Measurements from ENCODE around the gene POLR2L.

The POLR2L gene

DNA sequence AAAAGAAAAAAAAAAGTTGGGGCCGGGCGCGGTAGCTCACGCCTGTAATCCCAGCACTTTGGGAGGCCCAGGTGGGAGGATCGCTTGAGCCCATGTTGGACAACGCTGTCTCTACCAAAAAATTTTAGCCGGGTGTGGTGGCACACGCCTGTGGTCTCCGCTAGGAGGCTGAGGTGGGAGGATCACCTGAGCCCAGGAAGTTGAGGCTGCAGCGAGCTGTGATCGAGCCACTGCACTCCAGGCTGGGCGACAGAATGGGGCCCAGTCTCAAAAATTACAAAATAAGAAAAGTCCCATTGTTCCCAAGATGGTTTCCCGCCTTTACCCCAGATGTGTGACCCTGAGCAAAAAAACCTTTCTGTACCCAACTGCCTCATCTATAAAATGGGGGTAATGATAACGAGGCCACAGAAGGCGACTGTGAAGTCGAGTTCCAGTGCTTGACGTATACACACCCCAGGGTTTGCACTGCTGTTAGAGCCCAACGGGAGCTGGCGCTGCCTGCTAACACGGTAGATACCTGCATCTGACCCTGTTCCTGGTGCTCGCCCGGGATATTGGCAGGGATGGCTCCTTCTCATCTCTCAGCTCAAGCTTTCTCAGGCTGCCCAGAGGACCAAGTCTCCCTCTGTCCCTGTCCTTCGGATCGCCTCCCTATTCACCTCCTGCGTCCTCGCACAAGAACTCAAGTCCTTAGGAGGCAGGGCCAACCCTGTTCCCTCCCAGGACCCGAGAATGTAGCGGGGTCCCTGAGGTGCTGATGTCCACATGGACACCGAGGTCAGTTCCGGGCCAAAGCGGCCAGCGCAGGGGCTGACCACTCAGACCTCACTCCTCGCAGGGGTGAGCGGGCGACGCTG lies 33.7 kb downstream of the POLR2L start:
- DNase-seq: no peak

DNA sequence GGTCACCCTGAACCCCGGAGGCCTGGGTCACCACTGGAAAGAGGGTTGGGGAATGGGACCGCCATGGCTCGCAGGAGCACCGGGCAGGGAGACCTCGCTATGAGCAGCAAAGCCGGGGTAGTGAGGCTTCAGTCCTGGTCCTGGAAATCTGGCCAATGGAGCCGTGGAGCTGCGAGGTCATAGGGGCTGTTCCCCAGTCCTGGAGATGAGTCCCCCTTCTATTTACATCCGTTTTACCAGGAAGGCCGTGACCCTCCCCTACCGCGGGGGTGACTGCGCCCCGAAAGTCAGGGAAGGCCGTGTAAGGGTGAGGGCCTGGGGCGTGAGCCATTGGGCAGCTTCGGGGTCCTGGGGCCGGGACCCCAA lies 37.7 kb downstream of the POLR2L start:
- DNase-seq: no peak

DNA sequence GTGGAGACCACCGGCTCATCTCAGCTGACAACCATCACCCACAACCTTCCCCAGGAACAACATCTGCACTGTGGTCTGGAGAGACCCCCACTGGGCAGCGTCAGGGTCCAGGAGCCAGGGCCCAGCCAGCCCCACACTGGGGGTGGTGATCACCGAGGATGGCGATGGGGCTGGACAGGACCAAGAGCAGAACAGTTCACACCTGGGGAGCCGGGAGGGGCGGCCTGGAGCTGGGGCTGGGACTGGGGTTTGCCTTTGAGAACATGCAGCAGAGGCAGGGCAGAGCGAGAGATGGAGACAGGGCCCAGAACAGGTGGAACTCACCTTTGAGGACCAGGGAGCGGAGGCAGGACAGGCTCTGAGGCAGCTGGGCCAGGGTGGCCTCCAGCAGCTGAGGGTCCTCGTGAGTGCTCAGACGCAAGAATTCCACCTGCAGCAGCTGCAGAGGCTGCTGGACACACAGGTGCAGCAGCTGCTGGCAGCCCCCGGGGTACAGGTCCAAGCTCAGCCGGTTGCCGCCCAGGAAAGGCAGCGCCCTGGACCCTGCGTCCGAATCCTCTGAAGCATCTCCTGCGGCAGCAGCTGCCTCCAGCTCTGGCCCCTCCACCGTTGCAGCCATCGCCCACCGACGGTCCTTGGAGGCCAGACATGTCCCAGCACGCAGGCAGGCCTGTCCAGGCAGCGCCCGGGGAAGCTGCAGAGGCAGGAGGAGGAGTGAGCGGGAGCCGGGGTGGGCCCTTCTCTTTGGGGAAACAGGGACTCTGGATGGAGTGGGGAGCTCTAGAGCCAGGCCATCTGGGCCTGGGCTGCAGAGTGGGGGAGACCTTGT lies 38.3 kb downstream of the POLR2L start:
- DNase-seq: no peak

DNA sequence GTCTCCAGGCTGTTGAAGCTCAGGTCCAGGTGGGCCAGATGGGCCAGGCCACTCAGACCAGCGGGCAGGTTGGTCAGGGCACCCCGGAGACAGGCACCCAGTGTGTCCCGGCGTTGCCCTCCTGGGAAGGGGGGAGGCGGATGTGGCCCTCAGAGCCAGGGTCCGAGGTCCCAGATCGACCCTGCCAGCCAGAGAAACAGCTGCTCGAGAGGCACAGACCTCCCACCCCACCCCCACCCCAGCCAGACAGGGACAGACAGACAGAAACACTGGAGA lies 38.9 kb downstream of the POLR2L start:
- DNase-seq: no peak

DNA sequence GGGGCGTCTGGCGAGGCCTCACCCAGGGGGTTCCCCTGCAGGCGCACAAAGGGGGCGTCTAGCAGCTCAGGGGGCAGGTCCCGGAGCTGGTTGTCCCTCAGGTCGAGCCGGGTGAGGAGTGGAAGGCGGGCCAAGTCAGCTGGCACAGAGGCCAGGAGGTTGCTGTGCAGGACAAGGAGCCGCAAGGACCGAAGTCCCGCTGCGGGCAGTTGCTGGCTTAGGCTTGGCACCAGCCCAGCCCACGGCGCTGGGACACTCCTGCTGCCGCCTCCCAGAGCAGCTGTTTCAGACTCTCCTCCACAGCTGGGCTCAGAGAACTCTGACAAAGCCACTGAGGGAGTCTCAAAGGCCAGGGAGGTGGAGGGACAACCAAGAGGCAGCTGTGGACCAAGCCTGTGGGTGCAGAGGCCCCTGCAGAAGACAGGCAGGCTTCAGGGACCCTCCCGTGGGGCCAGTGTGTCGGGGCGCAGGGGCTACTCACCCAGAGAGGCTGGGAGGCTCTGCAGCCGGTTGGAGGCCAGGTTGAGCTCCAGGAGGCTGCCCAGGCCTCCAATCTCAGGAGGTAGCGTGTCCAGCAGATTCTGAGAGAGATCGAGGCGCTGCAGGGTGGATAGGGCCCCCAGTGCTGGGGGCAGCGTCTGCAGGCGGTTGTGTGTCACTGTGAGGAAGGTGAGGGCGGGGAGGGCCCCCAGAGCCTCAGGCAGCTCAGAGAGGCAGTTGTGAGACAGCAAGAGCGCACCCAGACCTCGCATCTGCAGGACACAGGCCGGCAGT lies 39.4 kb downstream of the POLR2L start:
- DNase-seq: no peak

DNA sequence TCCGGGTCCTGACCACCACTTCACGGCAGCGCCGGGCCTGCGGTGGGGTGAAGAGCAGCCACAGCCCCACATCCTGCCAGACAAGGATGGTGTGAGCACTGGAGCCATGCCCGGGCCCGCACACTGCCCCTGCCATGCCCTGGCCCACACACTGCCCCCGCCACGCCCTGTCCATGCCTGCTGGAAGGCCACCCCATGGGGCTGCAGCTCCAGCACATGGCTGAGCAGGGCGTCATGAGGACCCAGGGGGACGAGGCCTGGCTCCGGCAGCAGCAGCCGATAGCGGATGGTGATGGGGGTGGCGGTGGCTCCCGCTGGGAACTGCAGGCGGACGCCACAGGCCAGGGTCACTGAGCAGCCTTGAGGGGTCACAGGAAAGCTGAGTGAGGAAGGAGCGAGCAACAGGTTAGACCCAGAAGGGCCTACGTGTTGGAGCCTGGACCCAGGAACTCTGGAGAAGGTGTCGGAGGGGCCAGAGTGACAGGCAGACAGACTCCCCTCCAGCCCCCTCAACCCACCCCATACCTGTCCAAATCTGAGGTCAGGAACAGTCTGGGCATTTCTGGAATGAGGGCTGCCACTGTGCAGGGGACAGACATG lies 40.2 kb downstream of the POLR2L start:
- no peak for DNase-seq

DNA sequence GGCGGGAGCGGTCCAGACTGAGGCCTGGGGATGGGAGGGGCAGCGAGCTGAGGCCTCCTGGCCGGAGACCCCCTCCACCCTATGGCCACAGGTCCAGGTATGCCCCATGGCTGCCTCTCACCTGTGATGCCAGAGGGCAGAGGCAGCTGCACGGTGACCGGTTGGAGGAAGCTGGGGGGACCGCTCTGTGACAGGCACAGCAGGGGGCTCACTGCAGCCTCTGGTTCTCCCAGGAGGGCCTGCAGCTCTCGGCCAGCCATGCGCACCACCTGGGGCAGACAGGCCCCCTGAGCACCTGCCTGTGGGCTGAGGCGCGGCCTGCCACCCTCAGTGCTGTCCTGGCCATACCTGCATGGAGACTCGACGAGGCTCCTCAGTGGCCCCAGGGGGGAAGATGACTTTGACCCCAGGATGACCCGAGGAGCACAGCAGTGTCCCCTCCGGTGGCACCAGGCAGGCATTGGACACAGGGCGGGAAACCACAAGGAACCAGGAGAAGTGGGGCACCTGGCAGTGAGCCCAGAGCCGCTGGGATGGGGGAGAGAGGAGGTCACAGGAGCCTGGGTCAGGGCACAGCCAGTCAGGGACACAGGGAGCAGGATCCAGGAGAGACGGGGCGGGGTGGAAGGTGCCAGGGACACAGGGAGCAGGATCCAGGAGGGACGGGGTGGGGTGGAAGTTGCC lies 41.1 kb downstream of the POLR2L start:
- DNase-seq: no peak

DNA sequence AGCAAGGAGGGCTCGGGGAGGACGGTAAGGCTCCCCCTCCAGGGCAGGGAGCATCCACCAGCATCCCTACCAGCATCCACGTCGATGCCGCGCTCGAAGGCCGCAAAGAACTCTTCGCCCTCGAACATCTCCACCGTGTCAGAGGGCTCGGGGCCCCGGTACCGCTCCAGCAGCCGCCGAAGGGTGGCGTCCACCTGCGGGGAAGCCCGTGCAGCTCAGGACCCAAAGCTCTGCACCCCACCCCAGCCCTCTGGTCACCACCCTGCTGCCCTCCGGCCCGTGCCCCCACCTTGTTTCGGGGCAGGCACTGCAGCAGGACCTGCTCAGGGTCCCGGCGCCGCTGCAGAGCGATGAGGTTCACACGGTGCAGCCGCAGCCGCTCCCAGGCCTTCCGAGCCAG lies 41.9 kb downstream of the POLR2L start:
- no peak for DNase-seq

DNA sequence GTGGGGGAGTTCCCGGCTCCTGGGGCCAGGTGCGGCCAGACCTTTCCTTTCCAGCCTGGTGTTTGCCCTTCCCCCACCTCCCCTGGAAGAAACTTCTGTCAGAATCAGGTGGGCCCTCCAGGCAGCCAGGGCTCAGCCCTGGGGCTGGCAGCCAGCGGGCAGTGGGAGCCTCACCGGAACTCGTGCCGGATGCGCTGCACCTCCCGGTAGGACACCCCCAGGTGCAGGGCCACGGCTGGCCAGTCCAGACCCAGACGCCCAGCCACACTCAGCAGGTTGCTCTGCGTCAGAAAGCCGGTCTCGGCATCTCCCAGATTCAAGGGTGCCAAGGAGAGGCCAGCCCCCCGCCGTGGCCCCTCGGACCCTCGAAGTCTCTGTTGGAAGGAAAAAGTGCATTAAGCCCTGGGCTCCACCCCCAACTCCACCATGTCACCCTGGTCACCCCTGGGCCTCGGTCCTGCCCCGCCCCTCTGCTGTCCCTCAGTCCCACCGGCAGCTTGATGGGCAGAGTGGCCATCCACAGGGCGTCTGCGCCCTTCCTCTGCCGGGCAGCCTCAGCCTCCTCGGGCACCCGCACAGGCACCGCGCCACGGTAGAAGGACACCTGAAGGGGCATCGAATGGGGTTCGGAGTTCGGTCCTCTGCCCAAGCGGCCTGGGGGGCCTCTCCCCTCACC lies 42.5 kb downstream of the POLR2L start:
- no peak for DNase-seq

DNA sequence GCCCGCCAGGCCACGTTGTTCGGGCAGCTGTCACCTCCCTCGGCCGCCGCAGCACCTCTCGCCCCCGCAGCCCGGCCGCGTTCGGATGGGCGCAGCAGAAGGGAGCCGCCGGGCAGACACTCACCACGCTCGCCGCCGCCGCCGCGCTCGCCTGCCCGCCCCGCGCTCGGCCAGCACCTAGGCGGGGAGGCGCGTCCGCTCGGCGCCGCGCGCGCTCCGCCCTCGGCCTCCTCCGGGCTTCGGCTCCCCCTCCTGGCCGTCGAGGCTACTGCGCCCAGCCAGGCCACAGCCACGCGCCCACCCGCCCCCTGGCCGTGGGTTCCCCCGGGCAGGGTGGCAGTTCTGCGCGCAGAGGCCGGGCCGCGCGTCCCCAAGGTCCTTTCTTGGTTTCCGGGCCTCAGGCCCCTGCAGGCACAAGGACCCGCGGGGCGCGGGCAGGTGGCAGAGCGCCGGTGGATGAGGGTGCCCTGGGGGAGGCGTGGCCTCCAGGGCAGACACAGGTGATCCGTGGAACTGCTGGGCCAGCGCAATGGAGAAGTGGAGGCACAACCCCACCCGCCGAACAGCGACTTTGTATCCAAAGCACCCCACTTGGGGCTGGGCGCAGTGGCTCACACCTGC lies 44.1 kb downstream of the POLR2L start, which contains the start of gene SLC25A22:
SLC25A22 (minus strand) TSS at position 189 of the 621 bp plus-strand sequence. CDS start 3,275 bp downstream, outside the sequence.
- no peak for DNase-seq

DNA sequence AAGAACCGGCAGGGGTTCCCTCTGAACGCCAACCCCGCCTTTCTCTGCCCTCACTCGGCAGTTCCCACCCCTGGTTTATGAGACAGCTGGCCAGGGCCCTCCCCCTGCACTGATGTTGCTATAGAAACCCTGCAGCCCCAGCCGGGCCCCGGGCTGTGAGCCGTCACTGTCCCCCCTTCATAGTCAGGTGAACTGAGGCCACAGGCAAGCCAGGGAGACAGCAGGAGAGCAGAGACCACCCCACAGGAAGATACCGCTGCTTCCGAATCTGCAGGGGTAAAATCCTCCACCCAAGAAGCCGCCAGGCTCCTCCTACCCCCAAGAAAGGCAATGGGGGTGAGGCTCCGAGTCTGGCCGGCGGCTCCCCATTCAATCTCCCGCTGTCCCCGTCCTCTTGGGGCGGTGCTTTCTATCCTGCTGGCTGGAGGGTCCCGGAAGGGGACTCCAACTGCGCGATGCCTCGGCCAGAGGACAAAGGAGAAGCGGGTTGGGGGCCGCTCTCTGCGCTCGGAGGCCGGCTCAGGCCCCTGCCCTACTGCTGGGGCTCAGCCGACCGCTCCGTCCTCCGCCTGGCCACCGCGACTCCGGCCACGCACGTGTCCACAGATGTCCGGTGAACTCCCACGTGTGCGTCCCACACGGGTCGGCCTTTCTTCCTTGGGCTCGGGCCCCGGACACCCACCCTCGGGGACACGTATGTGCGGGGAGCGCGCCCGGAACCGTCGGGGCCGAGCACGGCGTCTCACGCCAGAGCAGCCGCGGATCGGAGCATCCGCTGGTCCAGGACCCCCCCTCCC lies 44.8 kb downstream of the POLR2L start:
- DNase-seq: no peak

DNA sequence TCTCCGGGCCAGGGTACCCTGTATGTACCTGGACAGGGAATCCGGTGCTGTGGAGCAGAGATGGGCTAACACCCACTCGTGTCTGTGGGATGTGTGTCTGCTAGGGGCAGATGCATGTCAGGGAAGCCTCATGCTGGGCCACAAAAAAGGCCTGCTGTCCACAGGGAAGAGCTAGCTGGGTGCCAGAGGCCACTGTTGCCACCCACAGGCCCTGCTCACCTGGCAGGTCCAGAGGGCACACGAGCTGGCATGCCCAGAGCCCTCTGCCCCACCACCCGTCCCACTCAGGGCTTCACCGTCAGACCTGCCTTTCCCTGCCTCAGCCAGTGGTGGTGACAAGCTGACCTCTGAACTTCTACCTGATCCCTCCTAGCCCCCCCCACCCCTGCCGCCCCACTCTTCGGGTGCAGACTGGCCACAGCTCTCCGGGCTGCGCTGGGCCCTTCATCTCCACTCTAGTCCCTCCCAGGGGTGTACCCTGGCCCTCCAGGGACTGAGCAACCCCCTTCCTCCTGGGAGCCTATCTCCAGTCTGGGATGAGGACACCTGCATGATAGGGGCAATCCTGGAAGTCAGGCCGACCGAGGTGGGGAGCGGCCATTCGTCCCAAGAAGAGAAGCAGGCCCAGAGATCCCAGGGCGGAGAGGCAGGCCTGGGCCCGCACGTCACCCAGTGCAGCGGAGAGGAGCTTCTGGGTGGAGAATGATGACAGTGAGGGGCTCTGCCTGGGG lies 45.6 kb downstream of the POLR2L start:
- DNase-seq: no peak

DNA sequence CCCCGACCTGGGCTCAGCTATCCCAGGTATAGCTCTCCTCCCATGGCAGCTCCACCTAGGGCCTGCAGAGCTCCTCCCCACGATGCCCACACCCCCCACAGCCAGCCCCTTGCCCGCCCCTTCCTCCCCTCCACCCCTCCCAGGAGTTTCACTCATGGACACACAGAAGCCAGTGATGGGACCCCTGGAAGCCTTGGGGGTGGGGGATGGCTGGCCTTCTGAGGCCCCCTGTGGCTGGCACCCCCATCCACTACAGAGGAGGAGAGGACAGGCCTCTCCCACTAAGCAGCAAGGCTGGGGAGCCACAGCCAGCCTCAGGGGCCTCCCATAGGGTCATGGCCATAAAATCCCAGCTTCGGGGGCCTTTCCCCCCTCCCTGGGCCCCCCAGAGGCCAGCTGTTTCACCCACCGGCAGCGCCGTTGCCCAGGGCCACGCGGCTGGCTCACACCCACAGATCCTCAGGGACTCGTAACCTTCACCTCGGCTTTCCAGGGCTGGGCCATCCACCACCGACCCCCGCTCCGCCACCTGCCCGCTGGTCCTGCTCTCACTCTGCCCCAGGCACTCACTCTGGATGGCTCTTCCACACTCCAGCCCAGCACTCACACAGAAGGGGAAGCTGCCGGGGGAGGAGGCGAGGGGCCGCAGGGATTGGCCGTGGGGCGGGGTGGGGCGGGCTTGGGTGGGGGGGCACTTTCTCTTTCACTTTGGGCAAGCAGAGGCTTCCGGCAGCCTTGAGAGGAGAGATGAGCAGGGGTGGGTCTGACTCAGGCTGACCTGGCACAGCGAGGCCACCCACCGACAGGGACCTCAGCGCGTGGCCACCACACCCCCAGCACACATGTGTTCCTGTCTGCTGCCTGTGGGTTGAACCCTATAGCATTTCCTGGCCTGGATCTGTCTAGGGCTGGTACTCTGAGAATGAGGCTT lies 46.4 kb downstream of the POLR2L start:
- DNase-seq: no peak

DNA sequence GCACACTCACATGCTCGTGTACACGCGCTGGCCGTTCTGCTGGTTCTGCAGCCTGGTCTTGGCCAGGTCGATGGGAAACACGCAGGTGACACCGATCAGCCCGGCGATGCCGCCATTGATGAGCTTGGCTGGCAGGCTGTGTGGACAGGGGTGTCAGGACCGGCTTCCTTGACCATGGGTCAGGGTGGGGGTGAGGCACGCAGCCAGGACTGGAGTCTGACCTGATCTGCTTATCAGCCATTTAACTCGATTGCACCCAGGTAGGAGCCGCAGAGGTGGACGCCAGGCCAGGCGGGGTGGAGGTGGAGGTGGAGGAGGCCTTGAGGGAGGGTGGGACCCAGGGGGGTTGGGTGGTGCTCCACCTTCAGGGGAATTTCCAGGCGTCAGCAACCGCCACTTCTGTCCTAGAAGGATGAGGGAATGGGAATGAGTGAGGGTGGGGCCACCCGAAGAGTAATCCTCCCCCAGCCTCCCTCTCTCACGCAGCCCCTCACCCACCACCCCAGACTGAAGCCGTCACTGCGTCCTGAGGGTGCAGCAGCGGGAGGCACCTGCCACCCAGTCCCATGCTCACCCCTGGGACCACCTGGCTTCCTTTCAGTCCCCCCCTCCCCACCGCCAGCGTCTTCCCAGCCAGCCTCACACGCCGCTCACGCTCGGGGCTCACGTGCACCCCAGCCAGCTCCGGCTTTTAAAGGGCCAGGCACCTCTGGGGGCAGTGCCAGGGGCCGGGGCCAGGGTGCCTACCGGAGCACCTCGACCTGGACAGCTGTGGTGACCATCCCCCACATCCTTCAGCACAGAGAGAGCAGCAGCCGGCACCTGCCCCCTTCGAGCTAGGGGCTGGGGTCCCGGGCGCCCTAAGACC lies 47.3 kb downstream of the POLR2L start:
- no peak for DNase-seq

DNA sequence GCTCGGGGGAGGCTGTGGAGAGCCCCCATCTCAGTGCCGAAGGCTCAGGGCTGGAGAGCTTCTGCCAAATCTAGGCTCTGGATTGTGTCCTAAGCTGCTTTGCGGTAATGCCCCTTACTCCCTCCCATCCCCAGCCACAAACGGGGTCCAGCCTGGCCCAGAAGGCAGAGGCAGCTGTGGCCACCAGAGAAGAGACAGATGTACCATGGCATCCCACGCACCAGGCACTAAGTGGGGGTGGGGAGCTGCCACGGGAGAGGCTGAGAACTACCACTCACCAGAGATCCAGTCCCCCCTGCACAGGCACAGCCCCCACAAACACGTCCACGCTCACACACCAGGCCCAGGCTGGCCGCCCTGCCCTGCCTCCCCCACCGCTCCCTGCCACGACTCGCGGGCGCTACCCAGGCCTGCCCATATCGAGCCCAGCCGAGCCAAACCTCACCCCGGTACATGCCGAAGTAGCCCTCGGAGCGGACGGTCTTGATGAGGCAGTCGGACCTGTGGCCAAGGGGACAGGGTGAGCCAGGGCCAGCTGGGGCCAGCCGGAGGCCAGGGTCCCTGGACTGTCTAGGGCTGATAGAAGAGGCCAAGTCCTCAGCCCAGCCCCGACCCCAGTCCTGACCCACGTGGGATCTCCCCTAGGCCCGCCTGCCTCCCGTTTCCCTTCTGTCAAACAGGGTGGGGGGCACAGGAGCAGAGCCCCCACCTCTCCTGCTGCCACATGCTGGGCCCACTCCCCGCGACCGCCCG lies 48.1 kb downstream of the POLR2L start:
- no peak for DNase-seq

DNA sequence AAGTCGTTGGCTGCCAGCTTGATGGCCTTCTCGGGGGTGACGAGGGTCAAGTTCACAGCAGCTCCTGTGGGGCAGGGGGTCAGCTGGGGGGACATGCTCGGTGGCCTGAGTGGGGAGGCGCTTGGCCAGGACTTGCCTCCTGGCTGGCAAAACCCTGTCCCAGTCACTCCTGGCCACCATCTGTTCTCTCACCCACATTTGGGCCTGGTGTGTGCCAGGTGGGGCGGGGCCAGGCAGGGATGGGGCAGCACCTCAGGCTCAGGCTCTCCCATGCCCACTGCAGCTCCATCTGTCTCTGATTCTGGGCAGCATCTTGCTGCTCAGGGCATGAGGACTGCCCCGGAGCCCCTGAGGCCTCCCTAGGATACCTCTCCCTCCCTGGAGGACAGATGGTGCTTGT lies 48.8 kb downstream of the POLR2L start:
- peak; percentile 83 to 89 for DNase-seq

DNA sequence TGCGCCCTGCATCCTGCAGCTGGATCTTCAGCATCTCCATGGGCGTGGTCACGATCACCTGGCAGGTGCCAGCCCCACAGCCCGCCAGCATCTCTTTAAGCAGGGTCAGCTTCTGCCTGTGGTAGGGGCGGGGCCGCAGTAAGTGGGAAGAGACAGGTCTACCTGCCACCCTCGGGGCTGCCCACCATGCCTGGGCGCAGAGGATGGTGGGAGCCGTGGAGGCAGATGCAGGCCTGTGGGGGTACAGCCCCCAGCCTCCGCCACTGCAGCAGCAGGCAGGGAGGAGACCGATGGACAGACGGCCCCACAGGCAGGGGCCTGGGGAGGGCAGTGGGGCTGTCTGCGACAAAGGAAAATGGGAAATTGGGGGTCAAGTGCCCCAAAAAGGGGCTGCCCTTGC lies 49.5 kb downstream of the POLR2L start:
- no peak for DNase-seq

All from cerebellar nuclear complex (tissue), 1 donor.